HEK293 (cell line): ENCODE measurements around the gene COL18A1.

Experiments used
- CTCF ChIA-PET: fragments of 350-600 bp; formaldehyde crosslinking; extraction: SDS; loops from one replicate; lab custom pipeline; 2021; ENCODE audit warnings: antibody characterized with exemption; lab: Yijun Ruan, JAX
- POLR2A ChIA-PET: fragments of 300-600 bp; formaldehyde crosslinking; extraction: SDS; loops from one replicate; lab custom pipeline; 2020; ENCODE audit warnings: antibody characterized with exemption, inconsistent platforms; lab: Yijun Ruan, JAX
- H3K27ac ChIP-seq: fragments of 200-500 bp; sonication (Bioruptor generic); 2 replicates; pipeline ENCODE4 v1.5.1; 2014; ENCODE audit warnings: low read depth, low read length, control low read depth, inconsistent platforms; ENCODE audit errors: extremely low read depth
- H3K36me3 ChIP-seq, 2 experiments: fragments of 200-500 bp in 1 of 2; sonication (Bioruptor generic) in 1 of 2; 1 replicate in 1 of 2; 2 replicates in 1 of 2; pipeline ENCODE4 v1.5.1; 2014 to 2017; ENCODE audit warnings: inconsistent platforms in 2 of 2, low read length in 2 of 2; ENCODE audit not compliant: control insufficient read depth in 2 of 2, insufficient read depth in 1 of 2
- H3K4me1 ChIP-seq: fragments of 200-500 bp; sonication (Bioruptor generic); 2 replicates; pipeline ENCODE4 v1.5.1; 2014; ENCODE audit warnings: mild to moderate bottlenecking, low read length, inconsistent platforms; ENCODE audit not compliant: control insufficient read depth, insufficient read depth
- H3K4me3 ChIP-seq: 2 replicates; pipeline ENCODE4 v1.5.1; 2011; ENCODE audit warnings: low read depth, mild to moderate bottlenecking, control low read depth, low read length, moderate library complexity
- H3K9me3 ChIP-seq: fragments of 200-500 bp; sonication (Bioruptor generic); 2 replicates; pipeline ENCODE4 v1.5.1; 2014; ENCODE audit warnings: low read depth, low read length, inconsistent platforms; ENCODE audit not compliant: control insufficient read depth, insufficient read depth
- GLI2 ChIP-seq: fragments of 450-650 bp; formaldehyde crosslinking; IDR thresholded peaks from 2 replicates; pipeline ENCODE4; 2017; ENCODE audit warnings: missing biosample characterization, missing genetic modification characterization, low read depth, borderline replicate concordance
- OVOL3 ChIP-seq: fragments of 450-650 bp; formaldehyde crosslinking; IDR thresholded peaks from 2 replicates; pipeline ENCODE4 v1.5.1; 2016; ENCODE audit warnings: missing biosample characterization, missing genetic modification characterization
- RBAK ChIP-seq: fragments of 450-650 bp; formaldehyde crosslinking; IDR thresholded peaks from 2 replicates; pipeline ENCODE4 v1.5.1; 2016; ENCODE audit warnings: missing biosample characterization, missing genetic modification characterization
- REPIN1 ChIP-seq: fragments of 450-650 bp; formaldehyde crosslinking; IDR thresholded peaks from 2 replicates; pipeline ENCODE4 v1.5.1; 2017; ENCODE audit warnings: missing biosample characterization, missing genetic modification characterization, low read depth
- SCRT2 ChIP-seq: fragments of 450-650 bp; formaldehyde crosslinking; IDR thresholded peaks from 2 replicates; pipeline ENCODE4 v1.5.1; 2016; ENCODE audit warnings: missing biosample characterization, missing genetic modification characterization
- WT1 ChIP-seq: fragments of 450-650 bp; formaldehyde crosslinking; IDR thresholded peaks from 2 replicates; pipeline ENCODE4 v1.5.1; 2016; ENCODE audit warnings: missing biosample characterization, missing genetic modification characterization
- ZNF175 ChIP-seq: fragments of 450-650 bp; formaldehyde crosslinking; IDR thresholded peaks from 2 replicates; pipeline ENCODE4 v1.5.1; 2016; ENCODE audit warnings: missing biosample characterization, missing genetic modification characterization
- ZNF211 ChIP-seq: fragments of 450-650 bp; formaldehyde crosslinking; IDR thresholded peaks from 2 replicates; pipeline ENCODE4 v1.5.1; 2016; ENCODE audit warnings: low read depth, missing biosample characterization, missing genetic modification characterization
- ZNF280D ChIP-seq: fragments of 450-650 bp; formaldehyde crosslinking; IDR thresholded peaks from 2 replicates; pipeline ENCODE4 v1.5.1; 2016; ENCODE audit warnings: missing biosample characterization, missing genetic modification characterization
- ZNF366 ChIP-seq: fragments of 450-650 bp; formaldehyde crosslinking; conservative IDR thresholded peaks from 2 replicates; pipeline ENCODE4 v1.5.1; 2016; ENCODE audit warnings: missing biosample characterization, missing genetic modification characterization
- ZNF488 ChIP-seq: fragments of 450-650 bp; formaldehyde crosslinking; IDR thresholded peaks from 2 replicates; pipeline ENCODE4 v1.5.1; 2016; ENCODE audit warnings: missing biosample characterization, missing genetic modification characterization
- ZNF677 ChIP-seq: fragments of 450-650 bp; IDR thresholded peaks from 2 replicates; pipeline ENCODE4 v1.5.0; 2018; ENCODE audit warnings: missing biosample characterization, mild to moderate bottlenecking, missing genetic modification characterization, moderate library complexity
- ZNF837 ChIP-seq: fragments of 450-650 bp; formaldehyde crosslinking; IDR thresholded peaks from 2 replicates; pipeline ENCODE4 v1.5.1; 2016; ENCODE audit warnings: missing biosample characterization, missing genetic modification characterization
- TF ChIP-seq, protein P1 (sequence below): fragments of 450-650 bp; formaldehyde crosslinking; IDR thresholded peaks from 2 replicates; pipeline ENCODE4 v1.5.1; 2016; ENCODE audit warnings: missing biosample characterization, missing genetic modification characterization, borderline replicate concordance
- TF ChIP-seq, protein P2 (sequence below): fragments of 450-650 bp; formaldehyde crosslinking; IDR thresholded peaks from 2 replicates; pipeline ENCODE4 v1.5.1; 2017; ENCODE audit warnings: missing biosample characterization, missing genetic modification characterization

Gene COL18A1

GRCh38 chr21:45377325-45377709 lies 27.6 kb upstream of the COL18A1 start:
- POLR2A ChIA-PET, result no interaction called here
- no peaks in the 10 kb centered on the region for H3K4me1 ChIP-seq
- no peaks in the 10 kb centered on the region for H3K9me3 ChIP-seq
- TF ChIP-seq, protein P1, sequence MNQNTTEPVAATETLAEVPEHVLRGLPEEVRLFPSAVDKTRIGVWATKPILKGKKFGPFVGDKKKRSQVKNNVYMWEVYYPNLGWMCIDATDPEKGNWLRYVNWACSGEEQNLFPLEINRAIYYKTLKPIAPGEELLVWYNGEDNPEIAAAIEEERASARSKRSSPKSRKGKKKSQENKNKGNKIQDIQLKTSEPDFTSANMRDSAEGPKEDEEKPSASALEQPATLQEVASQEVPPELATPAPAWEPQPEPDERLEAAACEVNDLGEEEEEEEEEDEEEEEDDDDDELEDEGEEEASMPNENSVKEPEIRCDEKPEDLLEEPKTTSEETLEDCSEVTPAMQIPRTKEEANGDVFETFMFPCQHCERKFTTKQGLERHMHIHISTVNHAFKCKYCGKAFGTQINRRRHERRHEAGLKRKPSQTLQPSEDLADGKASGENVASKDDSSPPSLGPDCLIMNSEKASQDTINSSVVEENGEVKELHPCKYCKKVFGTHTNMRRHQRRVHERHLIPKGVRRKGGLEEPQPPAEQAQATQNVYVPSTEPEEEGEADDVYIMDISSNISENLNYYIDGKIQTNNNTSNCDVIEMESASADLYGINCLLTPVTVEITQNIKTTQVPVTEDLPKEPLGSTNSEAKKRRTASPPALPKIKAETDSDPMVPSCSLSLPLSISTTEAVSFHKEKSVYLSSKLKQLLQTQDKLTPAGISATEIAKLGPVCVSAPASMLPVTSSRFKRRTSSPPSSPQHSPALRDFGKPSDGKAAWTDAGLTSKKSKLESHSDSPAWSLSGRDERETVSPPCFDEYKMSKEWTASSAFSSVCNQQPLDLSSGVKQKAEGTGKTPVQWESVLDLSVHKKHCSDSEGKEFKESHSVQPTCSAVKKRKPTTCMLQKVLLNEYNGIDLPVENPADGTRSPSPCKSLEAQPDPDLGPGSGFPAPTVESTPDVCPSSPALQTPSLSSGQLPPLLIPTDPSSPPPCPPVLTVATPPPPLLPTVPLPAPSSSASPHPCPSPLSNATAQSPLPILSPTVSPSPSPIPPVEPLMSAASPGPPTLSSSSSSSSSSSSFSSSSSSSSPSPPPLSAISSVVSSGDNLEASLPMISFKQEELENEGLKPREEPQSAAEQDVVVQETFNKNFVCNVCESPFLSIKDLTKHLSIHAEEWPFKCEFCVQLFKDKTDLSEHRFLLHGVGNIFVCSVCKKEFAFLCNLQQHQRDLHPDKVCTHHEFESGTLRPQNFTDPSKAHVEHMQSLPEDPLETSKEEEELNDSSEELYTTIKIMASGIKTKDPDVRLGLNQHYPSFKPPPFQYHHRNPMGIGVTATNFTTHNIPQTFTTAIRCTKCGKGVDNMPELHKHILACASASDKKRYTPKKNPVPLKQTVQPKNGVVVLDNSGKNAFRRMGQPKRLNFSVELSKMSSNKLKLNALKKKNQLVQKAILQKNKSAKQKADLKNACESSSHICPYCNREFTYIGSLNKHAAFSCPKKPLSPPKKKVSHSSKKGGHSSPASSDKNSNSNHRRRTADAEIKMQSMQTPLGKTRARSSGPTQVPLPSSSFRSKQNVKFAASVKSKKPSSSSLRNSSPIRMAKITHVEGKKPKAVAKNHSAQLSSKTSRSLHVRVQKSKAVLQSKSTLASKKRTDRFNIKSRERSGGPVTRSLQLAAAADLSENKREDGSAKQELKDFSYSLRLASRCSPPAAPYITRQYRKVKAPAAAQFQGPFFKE (tag by site-specific recombination), result no peak
- TF ChIP-seq ZNF677 (tag by site-specific recombination) (no peak), ZNF211 (tag by site-specific recombination) (peak; percentile 99), REPIN1 (tag by site-specific recombination) (no peak), ZNF837 (tag by site-specific recombination) (no peak), ZNF488 (no peak), SCRT2 (tag by site-specific recombination) (no peak)
- no peak overlapping the region for H3K27ac ChIP-seq
- no peaks in the 10 kb centered on the region for H3K36me3 ChIP-seq
- H3K4me3 ChIP-seq, result no peak overlapping the region
- CTCF ChIA-PET, result no interaction called here

DNA sequence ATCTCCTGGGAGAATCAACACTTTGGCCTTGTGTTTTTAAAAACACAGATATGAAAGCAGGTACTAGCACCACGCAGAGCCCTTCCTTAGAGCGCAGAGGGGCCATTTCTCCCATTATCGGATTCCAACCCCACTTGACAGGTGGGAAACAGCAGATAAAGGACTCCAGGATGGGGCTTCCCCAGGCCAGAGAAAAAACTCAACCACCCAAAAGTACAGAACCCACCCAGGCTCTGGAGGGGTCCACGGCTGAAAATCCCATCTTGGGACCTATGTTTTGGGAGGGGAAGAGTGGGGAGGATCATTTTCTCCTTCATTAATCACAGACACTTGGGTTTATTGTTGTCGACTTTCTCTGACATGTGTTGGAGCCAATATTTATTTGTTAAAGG lies 27.1 kb upstream of the COL18A1 start:
- H3K27ac ChIP-seq, result no peak overlapping the region
- POLR2A ChIA-PET, result no interaction called here

More for the DNA sequence above, 27.1 kb upstream of the COL18A1 start:
- CTCF ChIA-PET, result no interaction called here
- Histone ChIP-seq H3K9me3 (no peaks in the 10 kb centered on the region), H3K4me3 (no peak overlapping the region), H3K4me1 (no peaks in the 10 kb centered on the region), H3K36me3 (no peaks in the 10 kb centered on the region)
- TF ChIP-seq ZNF366 (no peak), GLI2 (tag by site-specific recombination) (no peak), WT1 (no peak), RBAK (tag by site-specific recombination) (no peak), ZNF280D (tag by site-specific recombination) (no peak), OVOL3 (tag by site-specific recombination) (no peak), ZNF175 (tag by site-specific recombination) (no peak)
- TF ChIP-seq, protein P2, sequence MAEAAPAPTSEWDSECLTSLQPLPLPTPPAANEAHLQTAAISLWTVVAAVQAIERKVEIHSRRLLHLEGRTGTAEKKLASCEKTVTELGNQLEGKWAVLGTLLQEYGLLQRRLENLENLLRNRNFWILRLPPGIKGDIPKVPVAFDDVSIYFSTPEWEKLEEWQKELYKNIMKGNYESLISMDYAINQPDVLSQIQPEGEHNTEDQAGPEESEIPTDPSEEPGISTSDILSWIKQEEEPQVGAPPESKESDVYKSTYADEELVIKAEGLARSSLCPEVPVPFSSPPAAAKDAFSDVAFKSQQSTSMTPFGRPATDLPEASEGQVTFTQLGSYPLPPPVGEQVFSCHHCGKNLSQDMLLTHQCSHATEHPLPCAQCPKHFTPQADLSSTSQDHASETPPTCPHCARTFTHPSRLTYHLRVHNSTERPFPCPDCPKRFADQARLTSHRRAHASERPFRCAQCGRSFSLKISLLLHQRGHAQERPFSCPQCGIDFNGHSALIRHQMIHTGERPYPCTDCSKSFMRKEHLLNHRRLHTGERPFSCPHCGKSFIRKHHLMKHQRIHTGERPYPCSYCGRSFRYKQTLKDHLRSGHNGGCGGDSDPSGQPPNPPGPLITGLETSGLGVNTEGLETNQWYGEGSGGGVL (tag by site-specific recombination), result no peak
